ENCODE results near the gene OPHN1.

Gene OPHN1

DNA sequence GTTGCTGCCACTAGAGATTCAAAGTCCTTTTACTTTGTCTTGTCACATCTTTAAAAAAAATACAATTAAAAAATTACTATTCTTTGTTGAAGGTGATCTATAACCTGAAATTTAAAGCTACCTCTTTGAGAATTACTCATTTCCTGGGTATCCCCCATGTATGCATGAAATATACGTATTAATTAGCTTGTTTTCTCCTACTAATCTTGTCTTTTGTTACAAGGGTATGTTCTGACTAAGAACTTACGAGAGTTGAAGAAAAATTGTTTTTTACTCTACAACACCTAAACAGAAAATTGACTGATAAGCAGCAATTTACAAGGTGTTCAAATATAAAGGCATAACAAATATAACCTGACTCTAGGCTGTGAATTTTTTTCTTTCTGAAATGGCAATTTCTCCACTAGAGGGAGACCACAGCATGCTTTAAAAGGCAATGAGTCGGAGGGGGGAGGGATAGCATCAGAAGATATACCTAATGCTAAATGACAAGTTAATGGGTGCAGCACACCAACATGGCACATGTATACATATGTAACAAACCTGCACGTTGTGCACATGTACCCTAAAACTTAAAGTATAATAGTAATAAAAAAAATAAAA lies 249.6 kb downstream of the OPHN1 start:
- no peak overlapping the region for H3K4me3 ChIP-seq (ENCODE audit: low read depth, low read length)

- H3K4me3 ChIP-seq (ENCODE audit: low read depth, low read length): no peak overlapping the region
Observed at GRCh38 chrX:68180579-68180978, 252.7 kb downstream of the OPHN1 start.

- no peak overlapping the region for H3K4me3 ChIP-seq (ENCODE audit: low read depth, low read length)
Observed at GRCh38 chrX:68179355-68179754, 253.9 kb downstream of the OPHN1 start.

DNA sequence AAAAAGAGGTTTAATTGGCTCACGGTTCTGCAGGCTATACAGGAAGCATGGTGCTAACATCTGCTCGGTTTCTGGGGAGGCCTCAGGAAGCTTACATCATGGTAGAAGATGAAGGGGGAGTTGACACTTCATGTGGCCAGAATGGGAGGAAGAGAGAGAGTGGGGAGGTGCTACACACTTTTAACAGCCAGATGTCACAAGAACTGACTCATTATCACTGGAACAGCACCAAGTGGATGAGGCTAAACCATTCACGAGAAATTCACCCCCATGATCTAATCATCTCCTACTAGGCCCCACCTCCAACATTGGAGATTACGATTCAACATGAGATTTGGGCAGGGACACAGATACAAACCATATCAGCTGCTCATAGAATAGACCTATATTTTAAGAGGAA lies 255.8 kb downstream of the OPHN1 start:
- no peak overlapping the region for H3K4me3 ChIP-seq (ENCODE audit: low read depth, low read length)

GRCh38 chrX:68175562-68175961 lies 257.7 kb downstream of the OPHN1 start:
- H3K4me3 ChIP-seq (ENCODE audit: low read depth, low read length): no peak overlapping the region

- no peak overlapping the region for H3K4me3 ChIP-seq (ENCODE audit: low read depth, low read length)
Observed at GRCh38 chrX:68163441-68163840, 269.9 kb downstream of the OPHN1 start.

- H3K4me3 ChIP-seq (ENCODE audit: low read depth, low read length): no peak overlapping the region
Observed at GRCh38 chrX:68147848-68148247, 285.4 kb downstream of the OPHN1 start.

DNA sequence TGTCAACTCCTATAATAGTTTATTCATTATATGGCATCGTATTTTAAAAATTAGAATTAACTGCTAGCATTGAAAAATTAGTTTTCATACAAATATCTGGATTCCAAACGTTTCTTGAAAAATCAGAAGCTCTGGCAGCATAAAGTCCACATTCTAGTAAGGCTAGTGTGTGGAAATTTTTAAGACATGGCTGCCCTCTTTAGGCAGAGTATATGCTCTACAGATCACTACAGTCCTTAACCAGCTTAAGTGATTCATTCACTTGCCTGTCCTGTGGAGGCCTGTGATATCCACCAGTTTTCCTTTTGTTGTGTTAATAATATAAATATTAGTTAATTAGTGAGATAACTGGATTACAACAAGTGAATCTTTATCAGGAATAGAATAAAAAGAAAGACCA lies 287.2 kb downstream of the OPHN1 start:
- no peak overlapping the region for H3K4me3 ChIP-seq (ENCODE audit: low read depth, low read length)

GRCh38 chrX:68139791-68140190 lies 293.5 kb downstream of the OPHN1 start:
- no peak overlapping the region for H3K4me3 ChIP-seq (ENCODE audit: low read depth, low read length)

DNA sequence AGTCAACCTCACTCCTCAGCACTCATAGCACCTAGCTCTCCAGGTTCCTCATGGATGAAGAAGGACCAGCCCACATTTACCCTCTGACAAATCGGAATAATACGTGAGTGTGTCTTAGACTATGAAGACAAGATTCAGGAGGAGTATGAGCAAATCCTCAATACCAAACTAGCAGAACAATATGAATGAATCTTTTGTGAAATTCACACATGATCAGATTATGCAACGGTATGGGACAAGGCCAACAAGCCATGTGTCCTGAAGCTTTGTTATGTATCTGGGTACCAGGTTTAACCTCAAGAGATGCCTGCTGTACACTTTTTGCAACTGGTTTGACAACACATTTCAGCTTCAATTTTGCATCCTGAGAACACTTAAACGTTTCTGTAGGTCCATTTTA lies 300.1 kb downstream of the OPHN1 start:
- H3K4me3 ChIP-seq (ENCODE audit: low read depth, low read length): no peak overlapping the region

DNA sequence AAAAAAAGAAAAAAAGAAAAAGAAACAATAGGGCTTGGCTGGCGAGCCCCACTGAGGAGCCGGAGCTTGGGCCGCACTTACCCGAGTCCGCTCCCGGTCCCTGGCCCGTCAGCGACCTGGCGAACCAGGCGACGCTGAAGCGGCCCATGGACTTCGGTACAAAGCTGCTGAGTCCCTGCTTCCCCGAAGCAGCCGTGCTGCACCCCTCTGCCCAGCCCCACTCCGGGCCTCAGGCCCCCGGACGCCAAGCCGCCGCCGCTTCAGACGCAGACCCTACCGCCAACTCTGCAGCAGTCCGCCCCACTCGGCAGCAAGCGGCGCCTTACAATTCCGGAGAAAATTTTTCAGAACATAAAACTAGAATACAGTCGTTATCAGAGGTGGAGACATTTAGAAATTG lies 300.5 kb downstream of the OPHN1 start:
- no peak overlapping the region for H3K4me3 ChIP-seq (ENCODE audit: low read depth, low read length)

GRCh38 chrX:68121835-68122234 lies 311.5 kb downstream of the OPHN1 start:
- no peak overlapping the region for H3K4me3 ChIP-seq (ENCODE audit: low read depth, low read length)

DNA sequence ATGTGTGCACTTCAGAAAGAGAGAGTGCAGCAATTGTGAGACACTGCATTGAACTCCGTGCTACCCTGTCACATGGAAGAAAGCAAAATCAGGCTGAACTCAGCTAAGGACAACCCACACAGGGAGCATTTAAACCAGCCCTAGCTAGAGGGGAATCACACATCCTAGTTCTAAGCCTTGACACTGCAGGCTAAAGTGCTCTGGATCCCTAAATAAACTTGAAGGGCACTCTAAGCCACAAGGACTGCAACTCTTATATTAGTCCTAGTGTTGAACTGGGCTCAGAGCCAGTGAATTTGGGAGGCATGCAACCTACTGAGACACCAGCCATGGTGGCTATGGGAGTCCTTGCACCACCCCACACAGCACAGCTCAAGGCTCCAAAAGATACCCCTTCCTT lies 311.9 kb downstream of the OPHN1 start:
- H3K4me3 ChIP-seq (ENCODE audit: low read depth, low read length): no peak overlapping the region

GRCh38 chrX:68115371-68115770 lies 317.9 kb downstream of the OPHN1 start:
- no peak overlapping the region for H3K4me3 ChIP-seq (ENCODE audit: low read depth, low read length)

DNA sequence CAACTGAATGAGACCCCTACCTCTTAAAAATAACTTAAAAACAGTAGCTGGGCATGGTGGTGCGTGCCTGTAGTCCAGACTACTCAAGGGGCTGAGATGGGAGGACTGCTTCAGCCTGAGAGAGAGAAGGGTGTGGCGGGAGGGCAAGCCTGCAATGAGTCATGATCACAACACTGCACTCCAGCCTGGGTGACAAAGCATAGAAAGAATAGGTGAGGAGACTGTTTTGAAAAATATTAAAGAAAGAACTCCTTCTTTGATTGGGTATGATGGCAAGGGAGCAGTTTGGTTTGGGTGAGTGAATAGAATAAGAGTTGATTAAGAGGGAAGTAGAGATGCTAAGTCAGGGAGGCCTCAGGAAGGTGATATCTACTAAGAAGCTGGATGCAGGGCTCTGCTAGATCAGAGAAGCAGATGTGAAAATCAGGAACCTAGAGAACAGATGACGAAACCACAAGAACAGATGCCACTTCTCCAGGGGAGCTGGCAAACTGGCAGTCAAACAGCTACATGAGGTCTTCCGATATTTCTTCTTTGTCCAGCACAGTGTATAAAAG lies 318.6 kb downstream of the OPHN1 start:
- no peak overlapping the region for H3K4me3 ChIP-seq (ENCODE audit: low read depth, low read length)

DNA sequence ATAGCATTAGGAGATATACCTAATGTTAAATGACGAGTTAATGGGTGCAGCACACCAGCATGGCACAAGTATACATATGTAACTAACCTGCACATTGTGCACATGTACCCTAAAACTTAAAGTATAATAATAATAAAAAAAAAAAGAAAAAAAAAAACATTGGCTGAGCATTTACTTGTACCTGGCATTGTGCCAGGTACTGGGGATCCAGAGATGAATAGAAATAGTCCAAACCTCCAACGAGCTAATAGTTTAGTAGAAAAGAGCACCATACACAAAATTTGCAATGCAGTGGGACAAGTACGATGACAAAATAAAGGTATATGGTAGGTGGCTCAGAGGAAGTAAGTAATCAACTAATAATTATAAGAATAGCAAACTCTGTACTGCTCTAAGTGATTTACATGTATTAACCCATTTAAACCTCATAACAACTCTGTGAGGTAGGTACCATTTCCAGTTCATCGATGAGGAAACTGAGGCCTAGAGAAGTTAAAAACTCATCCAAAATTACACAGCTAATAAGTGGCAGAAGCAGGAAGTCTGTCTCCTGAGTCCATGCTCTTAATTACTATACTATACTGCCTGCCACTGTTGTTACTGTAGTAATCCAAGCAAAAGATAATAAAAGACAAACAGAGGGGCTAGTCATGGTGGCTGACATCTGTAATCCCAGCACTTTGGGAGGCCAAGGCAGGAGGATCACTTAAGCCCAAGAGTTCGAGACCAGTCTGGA lies 319.3 kb downstream of the OPHN1 start:
- no peak overlapping the region for H3K4me3 ChIP-seq (ENCODE audit: low read depth, low read length)

GRCh38 chrX:68112321-68112720 lies 321.0 kb downstream of the OPHN1 start:
- H3K4me3 ChIP-seq (ENCODE audit: low read depth, low read length): no peak overlapping the region

GRCh38 chrX:68109162-68109561 lies 324.1 kb downstream of the OPHN1 start:
- no peak overlapping the region for H3K4me3 ChIP-seq (ENCODE audit: low read depth, low read length)

GRCh38 chrX:68098431-68098830 lies 334.9 kb downstream of the OPHN1 start:
- no peak overlapping the region for H3K4me3 ChIP-seq (ENCODE audit: low read depth, low read length)

DNA sequence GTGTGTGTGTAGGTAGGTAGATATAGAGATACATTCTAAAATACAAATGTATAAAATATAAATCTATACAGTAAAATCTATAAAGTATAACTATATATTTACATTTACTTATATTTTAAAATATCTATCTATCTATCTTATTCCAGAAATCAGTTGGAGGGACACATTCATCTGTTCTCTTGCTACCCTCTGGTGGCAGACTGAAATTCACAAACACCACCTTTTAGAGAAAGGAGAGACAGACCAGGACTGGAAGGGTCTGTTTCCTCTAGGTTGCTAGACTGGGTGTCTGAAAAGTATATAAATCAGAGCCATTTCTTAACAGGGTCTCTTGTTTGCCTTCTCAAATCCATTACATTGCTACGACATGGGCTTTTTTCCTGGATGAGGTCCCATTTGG lies 343.0 kb downstream of the OPHN1 start:
- H3K4me3 ChIP-seq (ENCODE audit: low read depth, low read length): no peak overlapping the region

GRCh38 chrX:68087526-68087925 lies 345.8 kb downstream of the OPHN1 start:
- H3K4me3 ChIP-seq (ENCODE audit: low read depth, low read length): no peak overlapping the region

DNA sequence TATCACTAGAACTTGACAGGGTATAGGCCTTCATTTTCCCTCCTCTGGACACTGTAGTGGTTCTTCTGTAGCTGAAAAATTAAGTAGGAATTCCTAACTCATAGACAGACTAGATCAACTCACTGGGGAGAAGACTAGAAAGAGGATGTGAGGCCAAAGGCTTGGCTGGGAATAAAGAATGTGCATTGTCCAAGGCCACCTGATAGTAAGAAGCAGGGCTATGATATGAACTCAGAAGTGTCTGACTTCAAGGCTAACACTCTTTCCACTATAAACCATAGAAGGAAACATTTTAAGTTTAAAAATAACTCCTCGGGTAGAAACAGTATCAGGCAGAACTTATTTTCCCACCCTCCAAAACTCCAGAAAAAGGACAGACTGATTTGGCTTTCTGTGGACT lies 346.6 kb downstream of the OPHN1 start:
- no peak overlapping the region for H3K4me3 ChIP-seq (ENCODE audit: low read depth, low read length)

- no peak overlapping the region for H3K4me3 ChIP-seq (ENCODE audit: low read depth, low read length)
Observed at GRCh38 chrX:68084765-68085164, 348.5 kb downstream of the OPHN1 start.

Measured in iPS-11a (cell line).